Mucosa of descending colon (tissue), 3 donors: ENCODE data around the gene LDLRAD4. TPM values are rescaled to one million over a fixed set of nuclear protein-coding genes. Genes with fewer than 3 reads are reported as not detected.

Source experiments
- ATAC-seq: fragments of 200-7000 bp; cut with Tn5 transposase; one replicate; pipeline ENCODE4 v1.9.1; 2020; ENCODE audit warnings: mild to moderate bottlenecking, moderate library complexity
- DNase-seq, 3 donors: peaks; one replicate each; pipeline ENCODE4 v3.0.0-alpha.2; 2020
- H3K36me3 ChIP-seq: fragments of 200-600 bp; one replicate; pipeline ENCODE4 v1.8.0; 2021; ENCODE audit warnings: low read depth, mild to moderate bottlenecking
- H3K4me1 ChIP-seq: fragments of 200-600 bp; one replicate; pipeline ENCODE4 v1.8.0; 2021; ENCODE audit warnings: low read depth, mild to moderate bottlenecking
- H3K4me3 ChIP-seq: fragments of 200-600 bp; one replicate; pipeline ENCODE4 v1.8.0; 2021; ENCODE audit warnings: mild to moderate bottlenecking
- H3K9me3 ChIP-seq: fragments of 200-600 bp; one replicate; pipeline ENCODE4 v1.8.0; 2021; ENCODE audit warnings: mild to moderate bottlenecking
- CTCF ChIP-seq: fragments of 200-600 bp; IDR thresholded peaks from one replicate; pipeline ENCODE4 v1.8.0; 2022; ENCODE audit warnings: antibody characterized with exemption, mild to moderate bottlenecking
- intact Hi-C, 2 donors: fragments of 100-400 bp; cut with DNase I in 1 of 2; cut with micrococcal nuclease in 1 of 2; formaldehyde crosslinking; loops; one replicate each; pipeline versions ENCODE4 v1.11.0 to v1.11.1; 2022; cut with DNase I, micrococcal nuclease
- total RNA-seq, 3 donors: library from RNA; stranded (reverse); fragmentation: NEBNext Ultra II Directional in 2 of 3; extraction: Animal tissue kit (Norgen Biotek cat#: 25700) in 2 of 3; gene quantifications; one replicate each; pipeline versions ENCODE4 v1.2.1 to v1.2.4, GENCODE V29; 2021 to 2023
- donor health status: DM: no; HTN: no; CAD: no; lungs with moderate emphysema.
- donor health status: DM: no; HTN: no; CAD: no.
- donor health status: DM: no; HTN: yes; CAD: no.

Gene LDLRAD4
- total RNA-seq, 3 donors from 2014 or later: 36.8 to 41.0 (median 37.4) TPM

- TF ChIP-seq CTCF: no peak
- Histone ChIP-seq H3K36me3 (no peaks in the 10 kb centered on the region), H3K4me3 (no peak overlapping the region), H3K4me1 (no peaks in the 10 kb centered on the region), H3K9me3 (peaks cover 4% of the 10 kb centered on the region)
- ATAC-seq: no peak
- intact Hi-C loops: loop anchor here in 1 of 2 donors (10.0 kb wide), 1 partner anchor 85 kb away; no protein-coding TSS in a partner anchor
- DNase-seq: no peak
Measured at GRCh38 chr18:13309748-13310670, 91.4 kb downstream of the LDLRAD4 start.

- no peak for ATAC-seq
- Histone ChIP-seq H3K36me3 (no peaks in the 10 kb centered on the region), H3K4me3 (no peak overlapping the region), H3K9me3 (peaks cover 16% of the 10 kb centered on the region), H3K4me1 (no peaks in the 10 kb centered on the region)
- intact Hi-C loops: loop anchor here in 1 of 2 donors (10.0 kb wide), 1 partner anchor 86 kb away; no protein-coding TSS in a partner anchor
- TF ChIP-seq CTCF: no peak
- DNase-seq: no peak
Measured at GRCh38 chr18:13311193-13311592, 92.6 kb downstream of the LDLRAD4 start.

- Histone ChIP-seq H3K36me3 (no peaks in the 10 kb centered on the region), H3K4me3 (no peak overlapping the region), H3K9me3 (peaks cover 18% of the 10 kb centered on the region), H3K4me1 (no peaks in the 10 kb centered on the region)
- no peak for TF ChIP-seq CTCF
- ATAC-seq (no peak), DNase-seq (no peak)
- intact Hi-C loops: loop anchor here in 1 of 2 donors (10.0 kb wide), 1 partner anchor 88 kb away; no protein-coding TSS in a partner anchor
Measured at GRCh38 chr18:13312515-13312914, 94.0 kb downstream of the LDLRAD4 start.

GRCh38 chr18:13313006-13313686 is 94.6 kb downstream of the LDLRAD4 start:
- no peak overlapping the region for H3K4me3 ChIP-seq
- no peak for ATAC-seq
- DNase-seq: no peak
- TF ChIP-seq CTCF: no peak
- H3K36me3 ChIP-seq: no peaks in the 10 kb centered on the region
- no peaks in the 10 kb centered on the region for H3K4me1 ChIP-seq
- intact Hi-C loops: loop anchor here in 1 of 2 donors (10.0 kb wide), 1 partner anchor 88 kb away; no protein-coding TSS in a partner anchor
- peaks cover 18% of the 10 kb centered on the region for H3K9me3 ChIP-seq

GRCh38 chr18:13315000-13315399 is 96.4 kb downstream of the LDLRAD4 start:
- ATAC-seq (no peak), DNase-seq (no peak)
- Histone ChIP-seq H3K9me3 (peaks cover 18% of the 10 kb centered on the region), H3K36me3 (no peaks in the 10 kb centered on the region), H3K4me3 (no peak overlapping the region), H3K4me1 (no peaks in the 10 kb centered on the region)
- TF ChIP-seq CTCF: no peak
- intact Hi-C loops: loop anchor here in 1 of 2 donors (10.0 kb wide), 1 partner anchor 90 kb away; no protein-coding TSS in a partner anchor
